ENCODE data around the gene GLOD5. TPM values are rescaled to one million over a fixed set of nuclear protein-coding genes. Genes with fewer than 3 reads are reported as not detected.

GLOD5 gene
- polyA plus RNA-seq, 2 of the 4 experiments (the other 2 are of a cell fraction) = not detected

- CTCF ChIA-PET = interaction anchor here (0.5 kb wide), 1 partner anchor 49 kb away, joined by 3 read pairs; no protein-coding TSS in a partner anchor
- TF ChIP-seq HES2 (IDR thresholded peaks at IDR 0.05) (no peak), BHLHE40 (IDR thresholded peaks at IDR 0.05; ENCODE audit: low read depth, low read length) (no peak), HOXA7 (CRISPR knock-in tag; IDR thresholded peaks at IDR 0.05) (no peak)
- POLR2A ChIA-PET = interaction anchor here (1.0 kb wide), 1 partner anchor 16 kb away, joined by 4 read pairs; no protein-coding TSS in a partner anchor
- DNase-seq (ENCODE audit: low read depth in 1 of 2, low spot score in 1 of 2) (no peak), ATAC-seq (no peak), FAIRE-seq (no peak)
- WGBS (ENCODE audit: missing lambda C conversion rate) = 11% methylated on average over 4 of the region's 4 CpGs
- H3K4me3 ChIP-seq = no peak overlapping the region
- H3K4me2 ChIP-seq = no peak overlapping the region
- H3K27ac ChIP-seq = no peak overlapping the region
- H3K9me3 ChIP-seq = 0 out of 3 replicates have a peak, but pooled peaks cover 2% of the 10 kb centered on the region
- H3K4me1 ChIP-seq = no peaks in the 10 kb centered on the region
Observed at GRCh38 chrX:48720577-48721250, 40.8 kb upstream of the GLOD5 start.

GRCh38 chrX:48721916-48722315, 39.6 kb upstream of the GLOD5 start:
- H3K4me1 ChIP-seq = no peaks in the 10 kb centered on the region
- H3K4me3 ChIP-seq = no peak overlapping the region
- FAIRE-seq (no peak), DNase-seq (ENCODE audit: low read depth in 1 of 2, low spot score in 1 of 2) (no peak), ATAC-seq (no peak)
- no peak for TF ChIP-seq KDM1A (IDR thresholded peaks at IDR 0.05; ENCODE audit: low read depth)
- TF ChIP-seq POLR2A (IDR thresholded peaks at IDR 0.05; ENCODE audit: low read length) = no peak
- TF ChIP-seq CBX2 (IDR thresholded peaks at IDR 0.05; ENCODE audit: borderline replicate concordance, low read depth) = no peak
- TF ChIP-seq RFX5 (IDR thresholded peaks at IDR 0.05) = no peak
- TF ChIP-seq MYC (IDR thresholded peaks at IDR 0.05; ENCODE audit: borderline replicate concordance, low read length) = no peak
- no peak for TF ChIP-seq CHD2 (IDR thresholded peaks at IDR 0.05; ENCODE audit: low read length, partially characterized antibody)
- CTCF ChIA-PET = no interaction called here
- H3K9me3 ChIP-seq = no peaks in the 10 kb centered on the region
- H3K4me2 ChIP-seq = no peak overlapping the region
- POLR2A ChIA-PET = no interaction called here
- H3K27ac ChIP-seq = no peak overlapping the region

- no peak overlapping the region for H3K4me3 ChIP-seq
- ATAC-seq = no peak
- H3K9me3 ChIP-seq = peaks cover 5% of the 10 kb centered on the region; the same call in 1 of the 3 replicates
- WGBS (ENCODE audit: missing lambda C conversion rate) = 70% methylated on average over 2 of the region's 2 CpGs
- H3K4me1 ChIP-seq = no peaks in the 10 kb centered on the region
- ChIA-PET CTCF (no interaction called here), POLR2A (no interaction called here)
- H3K4me2 ChIP-seq = no peak overlapping the region
- no peak for FAIRE-seq
- no peak overlapping the region for H3K27ac ChIP-seq
- TF ChIP-seq CHD2 (IDR thresholded peaks at IDR 0.05; ENCODE audit: low read length, partially characterized antibody) (no peak), RARB (CRISPR knock-in tag; IDR thresholded peaks at IDR 0.05) (no peak), HEYL (CRISPR knock-in tag; IDR thresholded peaks at IDR 0.05) (no peak), MAX (IDR thresholded peaks at IDR 0.05) (no peak), BCL3 (IDR thresholded peaks at IDR 0.05) (no peak), POLR2A (IDR thresholded peaks at IDR 0.05; ENCODE audit: low read length) (no peak), FOSL2 (IDR thresholded peaks at IDR 0.05) (no peak), FOSL2 (CRISPR knock-in tag; IDR thresholded peaks at IDR 0.05) (no peak), RCOR1 (IDR thresholded peaks at IDR 0.05; ENCODE audit: low read depth, low read length) (no peak), MAZ (IDR thresholded peaks at IDR 0.05; ENCODE audit: borderline replicate concordance, low read depth, low read length) (no peak), TP53 (CRISPR knock-in tag; IDR thresholded peaks at IDR 0.05) (no peak), POLR2AphosphoS2 (conservative IDR thresholded peaks at IDR 0.05; ENCODE audit: low read length) (no peak), ESRRA (IDR thresholded peaks at IDR 0.05; ENCODE audit: borderline replicate concordance, low read length) (no peak), RAD21 (conservative IDR thresholded peaks at IDR 0.05 in 1 of 2, IDR thresholded peaks at IDR 0.05 in 1 of 2) (no peak), ZSCAN20 (CRISPR knock-in tag; IDR thresholded peaks at IDR 0.05) (no peak)
- DNase-seq (ENCODE audit: low read depth in 1 of 2, low spot score in 1 of 2) = no peak
Observed at GRCh38 chrX:48726596-48726995, 35.0 kb upstream of the GLOD5 start.
